Hepatocyte (in vitro differentiated cells): ENCODE data around the gene ADAMTS7.

Experiments
- CTCF ChIP-seq: fragments of 200-600 bp; sonication (generic); IDR thresholded peaks from 2 replicates; pipeline ENCODE4 v1.5.1; 2016; ENCODE audit warnings: antibody characterized with exemption, mild to moderate bottlenecking; ENCODE audit not compliant: poor library complexity
- EZH2 ChIP-seq: fragments of 200-600 bp; sonication (generic); IDR thresholded peaks from 2 replicates; pipeline ENCODE4 v1.6.1; 2016; ENCODE audit warnings: antibody characterized with exemption, mild to moderate bottlenecking, borderline replicate concordance

DNA sequence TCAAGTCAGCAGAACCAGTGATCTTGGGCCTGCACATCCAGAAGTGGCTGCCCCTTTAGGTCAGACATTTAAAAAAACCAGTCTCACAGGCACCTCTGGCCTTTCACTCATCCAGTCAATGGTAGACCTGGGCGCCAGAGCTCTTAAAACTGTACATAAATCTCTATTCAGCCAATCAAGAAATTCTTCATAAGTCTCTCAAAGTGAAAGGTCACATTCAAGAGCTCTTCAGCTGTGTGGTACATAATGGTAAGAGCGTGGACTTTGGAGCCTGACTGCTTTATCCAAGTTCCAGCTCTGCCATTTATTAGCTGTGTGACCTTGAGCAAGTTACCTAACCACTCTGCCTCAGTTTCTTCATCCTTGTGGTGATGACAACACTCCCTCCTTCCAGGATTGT lies 39.1 kb upstream of the ADAMTS7 start:
- TF ChIP-seq CTCF (no peak), EZH2 (no peak)
